Measurements from ENCODE around the gene DDX50.
A peak's percentile ranks its signal among the peaks of the same experiment; 100 is the strongest.

Gene DDX50

DNA sequence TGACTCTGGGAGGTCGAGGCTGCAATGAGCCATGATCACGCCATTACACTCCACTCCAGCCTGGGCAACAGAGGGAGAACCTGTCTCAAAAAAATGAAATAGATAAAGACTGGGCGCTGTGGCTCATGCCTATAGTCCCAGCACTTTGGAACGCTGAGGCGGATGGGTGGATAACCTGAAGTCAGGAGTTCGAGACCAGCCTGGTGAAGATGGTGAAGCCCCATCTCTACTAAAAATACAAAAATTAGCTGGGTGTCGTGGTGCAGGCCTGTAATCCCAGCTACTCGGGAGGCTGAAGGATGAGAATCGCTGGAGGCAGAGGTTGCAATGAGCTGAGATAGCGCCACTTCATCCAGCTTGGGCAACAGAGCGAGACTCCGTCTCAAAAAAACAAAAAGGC, 53.8 kb downstream of the DDX50 start:
- ChIA-PET CTCF (interaction anchor here (0.7 to 1.1 kb wide), 3 partner anchors 13 to 173 kb away, joined by 3 to 4 read pairs (median 3); no protein-coding TSS in a partner anchor), POLR2A (interaction anchor here (0.7 to 2.0 kb wide), 8 partner anchors 12 to 263 kb away, joined by 3 to 12 read pairs (median 4); no protein-coding TSS in a partner anchor)
- TF ChIP-seq ARNT (IDR thresholded peaks at IDR 0.05) (no peak), FOXA1 (IDR thresholded peaks at IDR 0.05) (no peak), SUZ12 (IDR thresholded peaks at IDR 0.05) (no peak), LEF1 (IDR thresholded peaks at IDR 0.05; ENCODE audit: borderline replicate concordance) (no peak), HDGF (IDR thresholded peaks at IDR 0.05; ENCODE audit: borderline replicate concordance) (no peak), L3MBTL2 (conservative IDR thresholded peaks at IDR 0.05) (no peak), FOXM1 (IDR thresholded peaks at IDR 0.05; ENCODE audit: borderline replicate concordance) (no peak), NFRKB (IDR thresholded peaks at IDR 0.05) (no peak), ELF4 (IDR thresholded peaks at IDR 0.05) (no peak), TARDBP (IDR thresholded peaks at IDR 0.05) (no peak), CTBP1 (IDR thresholded peaks at IDR 0.05; ENCODE audit: borderline replicate concordance) (no peak), FOXK2 (IDR thresholded peaks at IDR 0.05) (no peak), SP1 (IDR thresholded peaks at IDR 0.05) (no peak), BHLHE40 (IDR thresholded peaks at IDR 0.05; ENCODE audit: borderline replicate concordance) (no peak)
- TF ChIP-seq, protein P1, sequence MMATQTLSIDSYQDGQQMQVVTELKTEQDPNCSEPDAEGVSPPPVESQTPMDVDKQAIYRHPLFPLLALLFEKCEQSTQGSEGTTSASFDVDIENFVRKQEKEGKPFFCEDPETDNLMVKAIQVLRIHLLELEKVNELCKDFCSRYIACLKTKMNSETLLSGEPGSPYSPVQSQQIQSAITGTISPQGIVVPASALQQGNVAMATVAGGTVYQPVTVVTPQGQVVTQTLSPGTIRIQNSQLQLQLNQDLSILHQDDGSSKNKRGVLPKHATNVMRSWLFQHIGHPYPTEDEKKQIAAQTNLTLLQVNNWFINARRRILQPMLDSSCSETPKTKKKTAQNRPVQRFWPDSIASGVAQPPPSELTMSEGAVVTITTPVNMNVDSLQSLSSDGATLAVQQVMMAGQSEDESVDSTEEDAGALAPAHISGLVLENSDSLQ (IDR thresholded peaks at IDR 0.05) = no peak
- no peak for DNase-seq (ENCODE audit: extremely low spot score)

DNA sequence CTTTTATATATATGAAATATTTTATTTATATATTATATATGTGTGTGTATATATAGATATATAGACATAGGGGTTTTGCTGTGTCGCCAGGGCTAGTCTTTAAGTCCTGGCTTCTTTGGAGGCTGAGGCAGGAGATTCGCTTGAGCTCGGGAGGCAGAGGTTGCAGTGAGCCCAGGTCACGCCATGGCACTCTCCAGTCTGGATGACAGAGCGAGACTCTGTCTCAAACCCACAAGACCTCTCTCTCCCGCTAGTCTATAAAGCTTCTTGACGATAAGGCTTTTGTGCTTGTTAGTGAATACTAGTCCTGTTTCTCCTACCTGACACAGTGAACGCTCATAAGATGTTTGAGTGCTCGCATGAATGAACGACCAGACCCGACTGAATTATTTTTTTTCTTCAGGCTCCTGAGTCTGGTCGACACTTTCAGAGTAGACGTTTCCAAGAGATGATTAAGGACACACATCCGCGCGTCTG, 54.3 kb downstream of the DDX50 start:
- ChIA-PET CTCF (interaction anchor here (0.7 to 1.1 kb wide), 4 partner anchors 12 to 173 kb away, joined by 3 to 4 read pairs (median 4); no protein-coding TSS in a partner anchor), POLR2A (interaction anchor here (0.5 to 2.0 kb wide), 16 partner anchors 10 to 263 kb away, joined by 3 to 12 read pairs (median 4); no protein-coding TSS in a partner anchor)
- TF ChIP-seq NFRKB (IDR thresholded peaks at IDR 0.05) (peak; percentile 58; the same call in 1 of the 2 replicates), SP1 (IDR thresholded peaks at IDR 0.05) (no peak)
- TF ChIP-seq, protein P1 (IDR thresholded peaks at IDR 0.05) = peak; percentile 57; the same call in 1 of the 2 replicates
- peak; percentile 13 for DNase-seq (ENCODE audit: extremely low spot score)

DNA sequence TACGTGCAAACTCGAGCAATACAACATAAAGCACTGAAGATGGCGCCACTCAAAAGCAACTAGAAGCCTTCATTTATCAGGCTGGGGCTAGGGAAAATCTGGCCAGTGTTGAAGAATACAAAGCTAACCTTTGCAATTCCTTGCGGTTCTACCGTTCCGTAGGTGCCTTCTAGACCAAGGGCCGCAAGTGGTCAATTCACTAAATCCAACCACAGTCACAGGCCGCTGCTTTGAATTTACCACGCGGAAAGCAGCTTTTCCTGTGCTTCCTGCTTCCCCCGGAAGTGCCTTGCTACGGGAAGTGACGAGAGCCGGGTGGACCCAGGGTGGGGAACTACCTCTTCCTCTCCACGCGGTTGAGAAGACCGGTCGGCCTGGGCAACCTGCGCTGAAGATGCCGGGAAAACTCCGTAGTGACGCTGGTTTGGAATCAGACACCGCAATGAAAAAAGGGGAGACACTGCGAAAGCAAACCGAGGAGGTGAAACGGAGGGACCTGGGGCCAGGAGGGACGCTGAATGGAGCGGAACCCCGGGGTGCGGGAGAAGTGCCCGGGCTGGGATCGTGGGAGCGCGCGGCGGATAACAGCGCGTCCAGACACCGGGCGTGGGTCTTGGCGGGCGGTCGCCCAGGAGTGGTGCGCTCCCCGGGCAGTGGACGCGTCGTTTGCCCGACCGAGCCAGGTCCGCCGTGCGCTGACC, 54.9 kb downstream of the DDX50 start, which contains the start of gene DDX21:
DDX21 (plus strand) TSS at position 339 of the 701 bp plus-strand sequence; CDS start at position 395, 56 bp downstream.
- ChIA-PET CTCF (interaction anchor here (0.7 to 1.1 kb wide), 3 partner anchors 12 to 23 kb away, joined by 4 read pairs; no protein-coding TSS in a partner anchor), POLR2A (interaction anchor here (0.5 to 2.0 kb wide), 18 partner anchors 10 to 262 kb away, joined by 3 to 12 read pairs (median 4); partner anchors contain the start of gene DDX50)
- peak; percentile 88 for DNase-seq (ENCODE audit: extremely low spot score)
- TF ChIP-seq ZNF384 (IDR thresholded peaks at IDR 0.05) (no peak), TARDBP (IDR thresholded peaks at IDR 0.05) (0 out of 2 replicates have a peak, but pooled peaks have one; percentile 2), NFRKB (IDR thresholded peaks at IDR 0.05) (no peak; the same call in 1 of the 2 replicates), ELF4 (IDR thresholded peaks at IDR 0.05) (peak; percentile 97), ARNT (IDR thresholded peaks at IDR 0.05) (no peak), FOXM1 (IDR thresholded peaks at IDR 0.05; ENCODE audit: borderline replicate concordance) (no peak), LEF1 (IDR thresholded peaks at IDR 0.05; ENCODE audit: borderline replicate concordance) (no peak), SUZ12 (IDR thresholded peaks at IDR 0.05) (no peak), SP1 (IDR thresholded peaks at IDR 0.05) (no peak), L3MBTL2 (conservative IDR thresholded peaks at IDR 0.05) (peak; percentile 92), BHLHE40 (IDR thresholded peaks at IDR 0.05; ENCODE audit: borderline replicate concordance) (no peak), HDGF (IDR thresholded peaks at IDR 0.05; ENCODE audit: borderline replicate concordance) (no peak), FOXK2 (IDR thresholded peaks at IDR 0.05) (0 out of 2 replicates have a peak, but pooled peaks have one; percentile 36)
- TF ChIP-seq, protein P1 (IDR thresholded peaks at IDR 0.05) = no peak; the same call in 1 of the 2 replicates

DNA sequence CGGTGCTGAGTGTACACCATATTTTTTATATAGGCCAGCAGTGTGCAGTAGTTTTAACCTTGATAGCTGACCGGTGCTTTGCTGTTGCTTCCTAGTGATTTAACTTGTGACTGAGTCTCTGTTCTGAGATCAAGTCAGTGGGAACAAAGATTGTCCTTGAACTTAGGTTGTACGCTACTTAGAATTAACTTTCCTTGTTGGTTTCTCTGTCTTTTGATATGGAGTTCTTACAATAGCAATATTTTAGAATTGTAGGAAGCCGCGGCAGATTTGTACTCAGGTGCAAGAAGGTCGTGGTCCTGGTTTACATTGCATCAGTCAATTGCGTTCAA, 56.1 kb downstream of the DDX50 start:
- POLR2A ChIA-PET = no interaction called here
- no peak for TF ChIP-seq NFRKB (IDR thresholded peaks at IDR 0.05)
- no peak for TF ChIP-seq SUZ12 (IDR thresholded peaks at IDR 0.05)
- TF ChIP-seq FOXA1 (IDR thresholded peaks at IDR 0.05) = no peak
- TF ChIP-seq LEF1 (IDR thresholded peaks at IDR 0.05; ENCODE audit: borderline replicate concordance) = no peak
- DNase-seq (ENCODE audit: extremely low spot score) = no peak
- CTCF ChIA-PET = no interaction called here

DNA sequence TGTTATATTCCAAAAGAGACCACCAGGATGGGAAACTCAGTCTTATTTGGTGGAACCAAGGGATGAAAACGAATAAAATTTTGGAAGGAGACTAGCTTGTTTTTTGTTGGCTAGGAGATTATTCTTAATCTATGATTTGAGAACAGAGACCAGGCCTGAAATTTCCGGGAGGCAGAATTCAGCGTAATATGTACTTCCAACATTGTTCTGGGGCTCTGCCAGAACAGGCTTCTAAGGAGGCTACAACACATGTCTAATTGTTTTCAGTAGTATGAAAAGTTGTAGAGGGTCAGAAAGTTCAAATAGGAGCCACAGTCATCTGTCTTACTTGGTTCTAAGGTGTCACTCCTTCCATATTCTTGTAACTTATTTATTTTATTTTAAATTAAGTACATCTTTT, 56.5 kb downstream of the DDX50 start:
- CTCF ChIA-PET = no interaction called here
- TF ChIP-seq L3MBTL2 (conservative IDR thresholded peaks at IDR 0.05) = no peak
- TF ChIP-seq FOXK2 (IDR thresholded peaks at IDR 0.05) = no peak
- no peak for TF ChIP-seq FOXM1 (IDR thresholded peaks at IDR 0.05; ENCODE audit: borderline replicate concordance)
- no peak for TF ChIP-seq ARNT (IDR thresholded peaks at IDR 0.05)
- no peak for TF ChIP-seq LEF1 (IDR thresholded peaks at IDR 0.05; ENCODE audit: borderline replicate concordance)
- TF ChIP-seq TARDBP (IDR thresholded peaks at IDR 0.05) = no peak
- TF ChIP-seq SUZ12 (IDR thresholded peaks at IDR 0.05) = no peak
- no peak for TF ChIP-seq CTBP1 (IDR thresholded peaks at IDR 0.05; ENCODE audit: borderline replicate concordance)
- TF ChIP-seq, protein P1 (IDR thresholded peaks at IDR 0.05) = no peak
- TF ChIP-seq ZNF384 (IDR thresholded peaks at IDR 0.05) = no peak
- no peak for TF ChIP-seq SP1 (IDR thresholded peaks at IDR 0.05)
- no peak for TF ChIP-seq ELF4 (IDR thresholded peaks at IDR 0.05)
- no peak for TF ChIP-seq FOXA1 (IDR thresholded peaks at IDR 0.05)
- no peak for TF ChIP-seq NFRKB (IDR thresholded peaks at IDR 0.05)
- no peak for TF ChIP-seq HDGF (IDR thresholded peaks at IDR 0.05; ENCODE audit: borderline replicate concordance)
- no peak for DNase-seq (ENCODE audit: extremely low spot score)
- POLR2A ChIA-PET = no interaction called here

Data from HEK293T (cell line).